ENCODE results near the gene CEP57L1.

GRCh38 chr6:109050012-109050411 lies 45.3 kb upstream of the CEP57L1 start:
- no peak for TF ChIP-seq CTCF (IDR thresholded peaks at IDR 0.05)
- TF ChIP-seq POLR2A (IDR thresholded peaks at IDR 0.05) = no peak

All from adrenal gland (tissue), 5 donors.